K562 (cell line): ENCODE data around the gene SYNJ2. TPM values are rescaled to one million over a fixed set of nuclear protein-coding genes. Genes with fewer than 3 reads are reported as not detected.

Experiments used
- CAMTA2 ChIP-seq: fragments of 250-450 bp; sonication (Bioruptor Pico); conservative IDR thresholded peaks from 2 replicates; pipeline ENCODE4 v1.5.1; 2022
- CBFA2T3 ChIP-seq: fragments of 450-650 bp; IDR thresholded peaks from 2 replicates; pipeline ENCODE4 v1.6.1; 2017
- FOXA1 ChIP-seq: fragments of 450-650 bp; IDR thresholded peaks from 2 replicates; pipeline ENCODE4 v1.6.1; 2016; ENCODE audit warnings: mild to moderate bottlenecking, borderline replicate concordance
- HMGN3 ChIP-seq: IDR thresholded peaks from 2 replicates; pipeline ENCODE4 v1.6.1; 2011; ENCODE audit warnings: borderline replicate concordance, low read depth, mild to moderate bottlenecking, mixed read lengths, low read length; ENCODE audit not compliant: insufficient read length; ENCODE audit errors: extremely low read depth
- HOXB6 ChIP-seq: fragments of 250-450 bp; sonication (Bioruptor Pico); IDR thresholded peaks from 2 replicates; pipeline ENCODE4 v1.5.1; 2022; ENCODE audit warnings: mild to moderate bottlenecking, borderline replicate concordance
- JUND ChIP-seq, 2 experiments: IDR thresholded peaks; 2 replicates in 1 of 2; 3 replicates in 1 of 2; pipeline ENCODE4 v1.6.1; 2011; ENCODE audit warnings: borderline replicate concordance in 2 of 2, low read depth in 2 of 2, low read length in 2 of 2, improper control_type of control experiment in 1 of 2, missing biosample characterization in 1 of 2, missing genetic modification characterization in 1 of 2, missing genetic modification reagents in 1 of 2
- KLF6 ChIP-seq: fragments of 250-450 bp; sonication (Bioruptor Pico); IDR thresholded peaks from 2 replicates; pipeline ENCODE4 v1.4.0; 2020; ENCODE audit warnings: mild to moderate bottlenecking, moderate library complexity, borderline replicate concordance
- MAFF ChIP-seq: IDR thresholded peaks from 2 replicates; pipeline ENCODE4 v1.6.1; 2012; ENCODE audit warnings: low read length, improper control_type of control experiment
- NR1H2 ChIP-seq: sonication (generic); formaldehyde crosslinking; IDR thresholded peaks from 2 replicates; pipeline ENCODE4 v1.4.0; 2020; ENCODE audit warnings: mild to moderate bottlenecking, missing genetic modification reagents
- RBBP5 ChIP-seq: fragments of 200-600 bp; sonication (generic); IDR thresholded peaks from 2 replicates; pipeline ENCODE4 v1.6.1; 2012; ENCODE audit warnings: borderline replicate concordance, mild to moderate bottlenecking, low read length, control low read depth, inconsistent platforms; ENCODE audit not compliant: insufficient read depth, poor library complexity, severe bottlenecking
- RUNX1 ChIP-seq: sonication (generic); IDR thresholded peaks from 2 replicates; pipeline ENCODE4 v1.6.1; 2016; ENCODE audit warnings: antibody characterized with exemption, low read depth
- SMARCC2 ChIP-seq: fragments of 450-650 bp; IDR thresholded peaks from 2 replicates; pipeline ENCODE4 v1.6.1; 2017; ENCODE audit warnings: antibody characterized with exemption, moderate library complexity, mild to moderate bottlenecking, low read depth
- ZKSCAN1 ChIP-seq: fragments of 150-350 bp; IDR thresholded peaks from 2 replicates; pipeline ENCODE4 v1.6.1; 2016; ENCODE audit warnings: low read depth, low read length
- ZNF197 ChIP-seq: fragments of 200-800 bp; sonication (Bioruptor generic); IDR thresholded peaks from 2 replicates; pipeline ENCODE4 v1.6.1; 2016; ENCODE audit warnings: low read depth, missing genetic modification characterization, missing compliant biosample characterization
- ZNF316 ChIP-seq: fragments of 450-650 bp; IDR thresholded peaks from 2 replicates; pipeline ENCODE4 v1.6.1; 2016
- polyA plus RNA-seq, 8 experiments: library from polyadenylated mRNA; depleted of rRNA in 4 of 8; stranded (reverse) in 5 of 8; unstranded in 3 of 8; fragments of >200 nt; fragmentation: Nextera tagmentation in 2 of 8; fragmentation: Illumina TruSeq in 1 of 8; extraction: Ambion mirVana in 2 of 8; extraction: Trizol in 1 of 8; gene quantifications; 2 replicates each; pipeline versions ENCODE4 v1.2.1 to v1.2.3, GENCODE V29; 2011 to 2014; ENCODE audit warnings: inconsistent platforms in 1 of 8, missing spikeins in 1 of 8
- total RNA-seq, 7 experiments: library from RNA; depleted of rRNA in 6 of 7; stranded (reverse); fragments of >200 nt in 6 of 7; fragmentation: Illumina TruSeq in 2 of 7; extraction: Trizol in 2 of 7; gene quantifications; 2 replicates each; pipeline versions ENCODE4 v1.2.1 to v1.2.3, GENCODE V29; 2011 to 2021; ENCODE audit warnings: low replicate concordance in 1 of 7
- TF ChIP-seq, protein P1 (sequence below): fragments of 450-650 bp; conservative IDR thresholded peaks from 2 replicates; pipeline ENCODE4 v1.6.1; 2016; ENCODE audit warnings: missing genetic modification characterization, low read depth, mild to moderate bottlenecking, missing compliant biosample characterization, moderate library complexity
- TF ChIP-seq, protein P2 (sequence below): sonication (generic); formaldehyde crosslinking; IDR thresholded peaks from 2 replicates; pipeline ENCODE4 v1.8.0; 2023; ENCODE audit warnings: mild to moderate bottlenecking, missing genetic modification reagents
- TF ChIP-seq, protein P3 (sequence below): sonication (generic); formaldehyde crosslinking; IDR thresholded peaks from 2 replicates; pipeline ENCODE4 v1.8.1; 2023; ENCODE audit warnings: mild to moderate bottlenecking, missing genetic modification reagents, moderate library complexity
- TF ChIP-seq, protein P4 (sequence below): fragments of 450-650 bp; IDR thresholded peaks from one replicate; pipeline ENCODE4 v1.6.1; 2018; ENCODE audit warnings: mild to moderate bottlenecking, moderate library complexity; ENCODE audit not compliant: partially characterized antibody
- TF ChIP-seq, protein P5 (sequence below): fragments of 250-450 bp; sonication (Bioruptor Pico); IDR thresholded peaks from 2 replicates; pipeline ENCODE4 v1.4.0; 2020; ENCODE audit warnings: mild to moderate bottlenecking, moderate library complexity, borderline replicate concordance

Gene SYNJ2
- total and polyA plus RNA-seq, 9 of the 15 experiments (the other 6 are each of a cell fraction or from before 2014, with no cell fraction given) = 3.0 to 27.7 (median 17.8) TPM

DNA sequence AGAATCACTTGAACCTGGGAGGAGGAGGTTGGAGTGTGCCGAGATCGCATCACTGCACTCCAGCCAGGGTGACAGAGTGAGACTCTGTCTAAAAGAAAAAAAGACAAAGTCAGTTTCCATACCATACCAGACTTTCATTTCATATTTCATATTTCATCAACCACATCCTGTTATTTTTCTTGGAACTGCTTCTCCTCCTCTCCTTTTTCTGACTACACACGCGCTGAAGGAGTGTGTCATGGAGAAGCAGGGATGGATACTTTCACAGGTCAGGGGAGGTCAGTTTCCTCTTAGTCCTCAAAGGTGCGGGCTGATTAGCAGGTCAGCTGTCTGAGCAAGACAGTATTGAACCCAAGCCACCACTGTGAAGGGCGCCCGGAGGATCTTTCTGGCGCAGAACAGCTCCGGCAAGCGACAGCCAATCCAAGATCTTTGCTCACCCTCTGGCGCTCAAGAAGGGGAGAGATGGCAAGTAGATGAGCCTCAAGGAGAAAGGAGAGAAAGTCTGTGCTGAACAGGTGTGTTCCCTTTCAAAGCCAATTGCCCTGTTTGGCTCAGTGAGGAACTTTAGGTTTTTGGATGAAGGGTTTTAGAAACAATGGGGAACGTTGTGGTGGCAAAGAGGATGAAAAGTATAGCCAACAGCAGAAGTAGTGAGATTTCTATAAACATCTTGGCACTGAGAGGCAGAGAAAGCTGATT is 18.9 kb upstream of the SYNJ2 start (continued):
- no peak for TF ChIP-seq FOXA1
- no peak for TF ChIP-seq CAMTA2 (CRISPR knock-in tag)
- no peak for TF ChIP-seq MAFF
- TF ChIP-seq, protein P1, sequence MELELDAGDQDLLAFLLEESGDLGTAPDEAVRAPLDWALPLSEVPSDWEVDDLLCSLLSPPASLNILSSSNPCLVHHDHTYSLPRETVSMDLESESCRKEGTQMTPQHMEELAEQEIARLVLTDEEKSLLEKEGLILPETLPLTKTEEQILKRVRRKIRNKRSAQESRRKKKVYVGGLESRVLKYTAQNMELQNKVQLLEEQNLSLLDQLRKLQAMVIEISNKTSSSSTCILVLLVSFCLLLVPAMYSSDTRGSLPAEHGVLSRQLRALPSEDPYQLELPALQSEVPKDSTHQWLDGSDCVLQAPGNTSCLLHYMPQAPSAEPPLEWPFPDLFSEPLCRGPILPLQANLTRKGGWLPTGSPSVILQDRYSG (tag) = no peak
- TF ChIP-seq SMARCC2 = no peak
- peak; percentile 75 for TF ChIP-seq CBFA2T3
- no peak for TF ChIP-seq ZNF316
- TF ChIP-seq, protein P2, sequence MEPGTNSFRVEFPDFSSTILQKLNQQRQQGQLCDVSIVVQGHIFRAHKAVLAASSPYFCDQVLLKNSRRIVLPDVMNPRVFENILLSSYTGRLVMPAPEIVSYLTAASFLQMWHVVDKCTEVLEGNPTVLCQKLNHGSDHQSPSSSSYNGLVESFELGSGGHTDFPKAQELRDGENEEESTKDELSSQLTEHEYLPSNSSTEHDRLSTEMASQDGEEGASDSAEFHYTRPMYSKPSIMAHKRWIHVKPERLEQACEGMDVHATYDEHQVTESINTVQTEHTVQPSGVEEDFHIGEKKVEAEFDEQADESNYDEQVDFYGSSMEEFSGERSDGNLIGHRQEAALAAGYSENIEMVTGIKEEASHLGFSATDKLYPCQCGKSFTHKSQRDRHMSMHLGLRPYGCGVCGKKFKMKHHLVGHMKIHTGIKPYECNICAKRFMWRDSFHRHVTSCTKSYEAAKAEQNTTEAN (CRISPR knock-in tag) = no peak
- no peak for TF ChIP-seq RUNX1
- no peak for TF ChIP-seq JUND (IDR thresholded peaks at IDR 0.05; ENCODE audit: borderline replicate concordance, low read depth, low read length)
- TF ChIP-seq JUND (tag; IDR thresholded peaks at IDR 0.05; ENCODE audit: borderline replicate concordance, low read depth, low read length) = no peak
- TF ChIP-seq ZNF197 (CRISPR knock-in tag) = no peak
- no peak for TF ChIP-seq KLF6
- TF ChIP-seq, protein P3, sequence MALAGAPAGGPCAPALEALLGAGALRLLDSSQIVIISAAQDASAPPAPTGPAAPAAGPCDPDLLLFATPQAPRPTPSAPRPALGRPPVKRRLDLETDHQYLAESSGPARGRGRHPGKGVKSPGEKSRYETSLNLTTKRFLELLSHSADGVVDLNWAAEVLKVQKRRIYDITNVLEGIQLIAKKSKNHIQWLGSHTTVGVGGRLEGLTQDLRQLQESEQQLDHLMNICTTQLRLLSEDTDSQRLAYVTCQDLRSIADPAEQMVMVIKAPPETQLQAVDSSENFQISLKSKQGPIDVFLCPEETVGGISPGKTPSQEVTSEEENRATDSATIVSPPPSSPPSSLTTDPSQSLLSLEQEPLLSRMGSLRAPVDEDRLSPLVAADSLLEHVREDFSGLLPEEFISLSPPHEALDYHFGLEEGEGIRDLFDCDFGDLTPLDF (CRISPR knock-in tag) = no peak
- TF ChIP-seq HMGN3 = no peak
- TF ChIP-seq, protein P4, sequence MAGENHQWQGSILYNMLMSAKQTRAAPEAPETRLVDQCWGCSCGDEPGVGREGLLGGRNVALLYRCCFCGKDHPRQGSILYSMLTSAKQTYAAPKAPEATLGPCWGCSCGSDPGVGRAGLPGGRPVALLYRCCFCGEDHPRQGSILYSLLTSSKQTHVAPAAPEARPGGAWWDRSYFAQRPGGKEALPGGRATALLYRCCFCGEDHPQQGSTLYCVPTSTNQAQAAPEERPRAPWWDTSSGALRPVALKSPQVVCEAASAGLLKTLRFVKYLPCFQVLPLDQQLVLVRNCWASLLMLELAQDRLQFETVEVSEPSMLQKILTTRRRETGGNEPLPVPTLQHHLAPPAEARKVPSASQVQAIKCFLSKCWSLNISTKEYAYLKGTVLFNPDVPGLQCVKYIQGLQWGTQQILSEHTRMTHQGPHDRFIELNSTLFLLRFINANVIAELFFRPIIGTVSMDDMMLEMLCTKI = no peak
- peak; percentile 58 for TF ChIP-seq RBBP5
- TF ChIP-seq NR1H2 (CRISPR knock-in tag) = no peak
- TF ChIP-seq ZKSCAN1 = no peak
- TF ChIP-seq HOXB6 = no peak
- TF ChIP-seq, protein P5, sequence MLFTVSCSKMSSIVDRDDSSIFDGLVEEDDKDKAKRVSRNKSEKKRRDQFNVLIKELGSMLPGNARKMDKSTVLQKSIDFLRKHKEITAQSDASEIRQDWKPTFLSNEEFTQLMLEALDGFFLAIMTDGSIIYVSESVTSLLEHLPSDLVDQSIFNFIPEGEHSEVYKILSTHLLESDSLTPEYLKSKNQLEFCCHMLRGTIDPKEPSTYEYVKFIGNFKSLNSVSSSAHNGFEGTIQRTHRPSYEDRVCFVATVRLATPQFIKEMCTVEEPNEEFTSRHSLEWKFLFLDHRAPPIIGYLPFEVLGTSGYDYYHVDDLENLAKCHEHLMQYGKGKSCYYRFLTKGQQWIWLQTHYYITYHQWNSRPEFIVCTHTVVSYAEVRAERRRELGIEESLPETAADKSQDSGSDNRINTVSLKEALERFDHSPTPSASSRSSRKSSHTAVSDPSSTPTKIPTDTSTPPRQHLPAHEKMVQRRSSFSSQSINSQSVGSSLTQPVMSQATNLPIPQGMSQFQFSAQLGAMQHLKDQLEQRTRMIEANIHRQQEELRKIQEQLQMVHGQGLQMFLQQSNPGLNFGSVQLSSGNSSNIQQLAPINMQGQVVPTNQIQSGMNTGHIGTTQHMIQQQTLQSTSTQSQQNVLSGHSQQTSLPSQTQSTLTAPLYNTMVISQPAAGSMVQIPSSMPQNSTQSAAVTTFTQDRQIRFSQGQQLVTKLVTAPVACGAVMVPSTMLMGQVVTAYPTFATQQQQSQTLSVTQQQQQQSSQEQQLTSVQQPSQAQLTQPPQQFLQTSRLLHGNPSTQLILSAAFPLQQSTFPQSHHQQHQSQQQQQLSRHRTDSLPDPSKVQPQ (CRISPR knock-in tag) = no peak
